ENCODE measurements around the gene NME3.

The NME3 gene

GRCh38 chr16:1771188-1771863 lies at the start of gene NME3:
Gene NME3, minus strand, starts transcription at chr16:1771543. Its CDS starts 9 bp downstream, at chr16:1771534.
- peak; percentile 69 for DNase-seq

GRCh38 chr16:1820946-1821290 lies 49.6 kb upstream of the NME3 start:
- DNase-seq = no peak

GRCh38 chr16:1820096-1820945 lies 49.0 kb upstream of the NME3 start:
- DNase-seq = peak; percentile 98

- DNase-seq = no peak
Observed at GRCh38 chr16:1819611-1820010, 48.3 kb upstream of the NME3 start.

GRCh38 chr16:1818873-1819525 lies 47.7 kb upstream of the NME3 start:
- DNase-seq = no peak

- DNase-seq = no peak
Observed at GRCh38 chr16:1818204-1818872, 47.0 kb upstream of the NME3 start.

- DNase-seq = no peak
Observed at GRCh38 chr16:1817716-1818115, 46.4 kb upstream of the NME3 start.

GRCh38 chr16:1817276-1817589 lies 45.9 kb upstream of the NME3 start:
- DNase-seq = no peak

- no peak for DNase-seq
Observed at GRCh38 chr16:1816396-1817275, 45.3 kb upstream of the NME3 start.

GRCh38 chr16:1815461-1815860 lies 44.1 kb upstream of the NME3 start:
- DNase-seq = no peak

GRCh38 chr16:1812732-1813163 lies 41.4 kb upstream of the NME3 start:
- peak; percentile 86 for DNase-seq

- DNase-seq = no peak
Observed at GRCh38 chr16:1810536-1810935, 39.2 kb upstream of the NME3 start.

- DNase-seq = no peak
Observed at GRCh38 chr16:1810106-1810505, 38.8 kb upstream of the NME3 start.

GRCh38 chr16:1809281-1809801 lies 38.0 kb upstream of the NME3 start:
- no peak for DNase-seq

- no peak for DNase-seq
Observed at GRCh38 chr16:1808691-1809090, 37.3 kb upstream of the NME3 start.

GRCh38 chr16:1807626-1808025 lies 36.3 kb upstream of the NME3 start:
- DNase-seq = no peak

GRCh38 chr16:1800701-1801100 lies 29.4 kb upstream of the NME3 start:
- DNase-seq = no peak

- peak; percentile 69 for DNase-seq
Observed at GRCh38 chr16:1799263-1799662, 27.9 kb upstream of the NME3 start.

- DNase-seq = no peak
Observed at GRCh38 chr16:1794908-1795666, 23.7 kb upstream of the NME3 start.

- no peak for DNase-seq
Observed at GRCh38 chr16:1794221-1794871, 23.0 kb upstream of the NME3 start.
